KMS-11 (cell line): ENCODE measurements around the gene HMOX1.
A peak's percentile ranks its signal among the peaks of the same experiment; 100 is the strongest.

Experiments used
- H2AFZ ChIP-seq: fragments of 200-600 bp; sonication (generic); 2 replicates; pipeline ENCODE4 v1.6.1; 2016; ENCODE audit warnings: antibody characterized with exemption, mixed run types, low read depth
- H3K27ac ChIP-seq: fragments of 200-600 bp; sonication (generic); 2 replicates; pipeline ENCODE4 v1.6.1; 2016; ENCODE audit warnings: mild to moderate bottlenecking, mixed run types
- H3K27me3 ChIP-seq: fragments of 200-600 bp; sonication (generic); 2 replicates; pipeline ENCODE4 v1.6.1; 2017; ENCODE audit warnings: mild to moderate bottlenecking, low read depth, mixed run types, moderate library complexity; ENCODE audit not compliant: insufficient read depth
- H3K36me3 ChIP-seq: fragments of 200-600 bp; sonication (generic); 2 replicates; pipeline ENCODE4 v1.6.1; 2017; ENCODE audit warnings: mild to moderate bottlenecking, mixed run types; ENCODE audit not compliant: insufficient read depth
- H3K4me1 ChIP-seq: fragments of 200-600 bp; sonication (generic); 2 replicates; pipeline ENCODE4 v1.6.1; 2016; ENCODE audit warnings: mild to moderate bottlenecking, low read depth, mixed run types; ENCODE audit not compliant: poor library complexity, severe bottlenecking
- H3K4me2 ChIP-seq: fragments of 200-600 bp; sonication (generic); 2 replicates; pipeline ENCODE4 v1.7.0; 2016; ENCODE audit warnings: mild to moderate bottlenecking, mixed run types
- H3K4me3 ChIP-seq: fragments of 200-600 bp; sonication (generic); IDR thresholded peaks from 2 replicates; pipeline ENCODE4 v1.6.1; 2017; ENCODE audit warnings: low read depth, low read length, mixed read lengths; ENCODE audit not compliant: insufficient read depth
- H3K79me2 ChIP-seq: fragments of 200-600 bp; sonication (generic); 2 replicates; pipeline ENCODE4 v1.6.1; 2016; ENCODE audit warnings: low read depth, mixed run types; ENCODE audit not compliant: insufficient read depth
- H3K9ac ChIP-seq: fragments of 200-600 bp; sonication (generic); 2 replicates; pipeline ENCODE4 v1.6.1; 2016; ENCODE audit warnings: mild to moderate bottlenecking, mixed run types
- H4K20me1 ChIP-seq: fragments of 200-600 bp; sonication (generic); 2 replicates; pipeline ENCODE4 v1.6.1; 2016; ENCODE audit warnings: mild to moderate bottlenecking, mixed run types; ENCODE audit not compliant: insufficient read depth
- CTCF ChIP-seq: fragments of 200-600 bp; sonication (generic); conservative IDR thresholded peaks from 2 replicates; pipeline ENCODE4 v1.6.1; 2017; ENCODE audit warnings: low read depth, mild to moderate bottlenecking, antibody characterized with exemption, low read length, moderate library complexity, mixed read lengths

HMOX1 gene

DNA sequence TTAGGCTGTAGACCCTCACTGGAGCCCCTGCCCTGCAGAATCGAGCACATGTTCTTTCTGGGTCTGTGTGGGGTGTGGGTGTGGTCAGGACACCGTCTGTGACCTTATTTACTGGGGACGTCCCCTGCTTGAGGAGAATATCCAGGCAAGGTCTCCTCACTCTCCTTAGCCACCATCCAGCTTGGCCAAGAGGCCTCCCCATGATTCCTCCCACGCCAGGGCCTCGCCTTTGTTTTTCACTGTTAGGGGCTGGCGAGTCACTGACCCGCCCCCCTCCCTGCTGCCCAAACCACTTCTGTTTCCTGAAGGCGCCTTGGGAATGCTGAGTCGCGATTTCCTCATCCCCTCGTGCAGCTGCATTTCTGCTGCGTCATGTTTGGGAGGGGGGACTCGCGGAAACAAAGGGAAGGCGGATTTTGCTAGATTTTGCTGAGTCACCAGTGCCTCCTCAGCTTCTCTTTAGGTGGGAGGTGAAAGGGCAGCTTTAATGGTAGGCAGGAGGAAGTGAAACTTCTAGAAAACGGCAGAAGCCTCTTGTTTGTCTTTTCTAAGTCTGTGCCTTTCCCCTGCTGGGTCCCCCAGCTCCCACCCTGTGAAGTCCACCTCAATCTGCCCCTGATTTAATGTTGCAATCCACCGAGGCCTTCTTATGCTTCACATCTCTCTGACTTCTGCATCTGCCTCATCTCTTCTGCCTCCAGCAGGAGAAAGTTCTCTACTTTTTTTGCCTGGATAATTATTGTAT, 4.0 kb upstream of the HMOX1 start:
- TF ChIP-seq CTCF: no peak
- H3K4me2 ChIP-seq: peak overlapping the region; percentile 75
- no peaks in the 10 kb centered on the region for H3K27me3 ChIP-seq
- peak overlapping the region; percentile 70 for H2AFZ ChIP-seq
- no peaks in the 10 kb centered on the region for H4K20me1 ChIP-seq
- H3K4me1 ChIP-seq: peaks cover 48% of the 10 kb centered on the region
- no peaks in the 10 kb centered on the region for H3K79me2 ChIP-seq
- H3K36me3 ChIP-seq: no peaks in the 10 kb centered on the region
- H3K27ac ChIP-seq: peak overlapping the region; percentile 77
- peak overlapping the region; percentile 62 for H3K9ac ChIP-seq
- no peak overlapping the region for H3K4me3 ChIP-seq

DNA sequence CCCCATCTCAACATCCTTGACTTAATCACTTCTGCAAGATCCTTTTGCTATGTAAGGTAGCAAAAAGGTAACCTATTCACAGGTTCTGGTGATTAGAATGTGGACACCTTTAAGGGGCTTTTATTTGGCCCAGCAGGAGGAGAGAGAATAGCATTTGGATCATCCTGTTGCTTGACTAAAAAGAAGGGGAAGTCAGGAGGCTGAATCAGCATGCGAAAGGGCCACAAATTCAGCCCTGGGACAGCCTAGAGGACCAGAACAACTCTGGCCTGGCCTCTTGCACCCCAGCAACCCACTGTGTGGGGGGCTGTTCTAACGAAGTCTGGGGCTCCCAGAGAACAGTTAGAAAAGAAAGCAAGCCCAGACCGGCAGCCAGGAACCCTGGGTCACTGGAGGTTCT, 3.2 kb upstream of the HMOX1 start:
- TF ChIP-seq CTCF: no peak
- no peak overlapping the region; the same call in 1 of the 2 replicates for H3K9ac ChIP-seq
- H3K4me2 ChIP-seq: peak overlapping the region; percentile 75; the same call in 1 of the 2 replicates
- H3K4me3 ChIP-seq: no peak overlapping the region
- no peaks in the 10 kb centered on the region for H4K20me1 ChIP-seq
- peaks cover 51% of the 10 kb centered on the region for H3K4me1 ChIP-seq
- H3K27me3 ChIP-seq: no peaks in the 10 kb centered on the region
- H3K27ac ChIP-seq: peak overlapping the region; percentile 77
- no peaks in the 10 kb centered on the region for H3K36me3 ChIP-seq
- no peaks in the 10 kb centered on the region for H3K79me2 ChIP-seq
- peak overlapping the region; percentile 70; the same call in 1 of the 2 replicates for H2AFZ ChIP-seq

DNA sequence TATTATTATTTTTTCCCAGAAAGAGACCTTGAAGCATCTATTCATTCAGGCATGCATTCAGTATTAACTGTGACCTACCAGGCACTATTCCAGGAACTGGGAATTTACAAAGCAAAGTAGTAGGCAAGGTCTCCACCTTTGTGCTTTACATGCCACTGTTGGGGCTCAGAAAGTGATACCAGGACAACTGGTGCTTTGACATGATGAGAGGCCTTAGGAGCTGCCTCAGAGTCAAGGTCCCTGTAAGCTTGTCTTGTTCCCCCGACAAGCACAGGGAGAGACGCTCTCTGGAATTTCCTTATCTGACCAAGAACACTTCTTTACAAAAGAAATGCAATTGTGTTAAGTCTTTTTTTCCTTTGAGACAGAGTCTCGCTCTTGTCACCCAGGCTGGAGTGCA, 2.3 kb upstream of the HMOX1 start:
- no peaks in the 10 kb centered on the region for H3K27me3 ChIP-seq
- H3K36me3 ChIP-seq: no peaks in the 10 kb centered on the region
- no peaks in the 10 kb centered on the region for H3K79me2 ChIP-seq
- H3K9ac ChIP-seq: no peak overlapping the region
- TF ChIP-seq CTCF: no peak
- H3K4me2 ChIP-seq: no peak overlapping the region
- H3K4me1 ChIP-seq: peaks cover 51% of the 10 kb centered on the region
- H2AFZ ChIP-seq: no peak overlapping the region
- no peak overlapping the region for H3K27ac ChIP-seq
- H3K4me3 ChIP-seq: no peak overlapping the region
- H4K20me1 ChIP-seq: no peaks in the 10 kb centered on the region

DNA sequence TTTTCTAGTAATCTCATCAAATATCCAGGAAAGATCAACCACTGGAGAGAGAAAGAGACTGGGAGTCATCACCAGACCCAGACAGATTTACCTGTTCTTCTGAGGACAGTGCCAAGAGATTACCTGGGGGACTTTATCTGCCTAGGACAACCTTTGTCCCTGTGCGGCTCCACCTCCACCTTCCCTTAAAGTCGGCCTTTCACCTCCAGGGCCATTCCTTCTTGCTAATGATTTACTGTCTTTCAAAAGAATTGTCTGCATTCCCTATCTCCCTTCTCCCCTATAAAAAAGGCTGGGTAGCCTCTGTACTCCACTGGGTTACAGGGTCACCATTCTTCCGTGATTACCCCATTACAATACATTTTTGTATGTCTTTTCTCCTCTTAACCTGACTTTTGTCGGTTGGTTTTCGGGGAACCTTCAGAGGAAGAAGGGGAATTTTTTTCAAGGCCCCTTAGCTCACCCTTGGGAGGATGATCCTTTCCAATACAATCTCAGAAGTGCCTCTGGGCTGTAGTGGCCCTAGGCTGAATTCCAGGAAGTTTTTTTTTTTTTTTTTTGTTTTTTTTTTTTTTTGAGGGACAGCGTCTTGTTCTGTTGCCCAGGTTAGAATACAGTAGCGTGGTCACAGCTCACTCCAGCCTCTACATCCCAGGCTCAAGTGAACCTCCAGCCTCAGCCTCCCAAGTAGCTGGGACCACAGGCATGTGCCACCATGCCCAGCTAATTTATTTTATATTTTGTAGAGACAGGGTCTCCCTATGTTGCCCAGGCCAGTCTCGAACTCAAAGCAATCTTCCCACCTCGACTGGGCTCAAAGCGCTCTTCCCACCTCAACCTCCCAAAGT, 1.5 kb upstream of the HMOX1 start:
- Histone ChIP-seq H3K4me2 (no peak overlapping the region), H3K9ac (no peak overlapping the region), H3K4me1 (peaks cover 51% of the 10 kb centered on the region), H3K36me3 (no peaks in the 10 kb centered on the region), H3K27me3 (no peaks in the 10 kb centered on the region), H4K20me1 (no peaks in the 10 kb centered on the region), H2AFZ (no peak overlapping the region), H3K27ac (no peak overlapping the region), H3K4me3 (no peak overlapping the region), H3K79me2 (no peaks in the 10 kb centered on the region)
- TF ChIP-seq CTCF: no peak
